ENCODE measurements around the gene CST7.

Gene CST7

DNA sequence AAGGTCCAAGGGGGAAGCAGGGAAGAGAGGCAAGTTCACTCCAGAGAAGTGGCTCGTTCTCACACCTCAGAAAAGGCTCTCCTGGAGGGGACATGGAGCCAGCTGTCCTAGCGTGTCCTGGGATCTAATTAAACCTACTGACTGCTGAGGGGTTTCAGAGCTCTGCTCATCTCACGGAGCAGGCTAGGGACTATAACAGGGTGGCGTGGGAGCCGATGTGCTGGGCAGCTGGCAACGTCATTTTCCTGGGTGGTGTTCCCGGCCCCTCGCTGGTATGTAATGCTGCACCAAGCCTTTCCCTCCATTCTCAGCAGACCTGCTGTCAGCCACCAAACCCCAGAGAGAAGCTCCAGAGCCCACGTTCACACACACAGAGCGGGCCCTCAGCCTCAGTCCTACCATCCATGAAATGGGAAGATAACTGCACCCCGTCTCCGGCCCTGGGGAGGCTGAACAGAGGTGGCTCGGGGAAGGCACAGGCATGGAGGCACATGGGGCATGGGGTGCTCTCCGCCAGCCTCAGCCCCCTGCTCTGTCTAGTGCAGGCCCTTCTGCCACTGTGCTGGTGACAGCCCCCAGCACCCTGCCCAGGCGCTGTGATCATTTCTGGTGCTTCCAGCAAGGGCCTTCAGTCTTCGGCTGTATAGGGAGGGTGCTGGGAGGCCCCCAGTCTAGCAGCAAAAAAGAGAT is 1.9 kb downstream of the CST7 start:
- FAIRE-seq = no peak

- FAIRE-seq = no peak
These were observed 2.5 kb downstream of the CST7 start for GRCh38 chr20:24951536-24952083.

DNA sequence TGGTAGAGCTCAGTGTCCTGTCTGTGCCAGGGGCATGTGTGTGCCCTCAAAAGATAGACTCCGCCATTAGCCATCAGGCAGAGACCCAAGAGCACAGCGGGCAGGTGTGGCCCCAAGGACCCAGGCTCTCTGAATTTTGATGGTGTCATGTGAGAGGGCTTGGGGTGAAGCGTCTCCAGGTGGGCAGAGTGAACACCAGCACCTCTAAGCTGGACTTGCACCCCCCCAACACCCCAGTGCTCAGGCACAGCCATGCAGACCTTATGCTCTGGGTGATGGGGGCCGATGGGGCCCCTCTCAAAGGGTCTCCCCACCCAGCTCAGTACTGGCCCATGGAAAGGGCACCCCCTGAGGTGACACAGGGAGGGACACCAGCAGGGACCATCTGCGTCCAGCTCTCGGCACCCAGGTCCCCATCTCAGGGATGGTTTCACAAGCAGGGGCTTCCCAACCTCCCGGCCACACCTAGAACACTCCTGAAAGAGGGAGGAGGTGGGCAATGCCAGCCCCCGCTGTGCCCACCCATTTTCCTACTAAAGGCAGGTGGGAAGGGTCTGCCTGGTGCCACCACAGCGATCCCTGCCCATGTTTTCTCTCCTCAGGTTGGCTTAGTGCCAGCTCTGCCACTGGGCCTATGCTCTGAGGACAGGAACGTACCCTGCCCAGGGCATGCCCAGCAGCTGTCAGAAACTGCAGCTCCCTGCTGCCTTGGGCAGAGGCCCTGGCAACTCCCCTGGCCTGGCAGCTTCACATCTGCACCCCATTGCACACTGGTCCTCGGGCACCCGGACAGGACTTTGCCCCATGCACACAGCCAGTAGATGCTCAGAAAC is 3.5 kb downstream of the CST7 start:
- FAIRE-seq = no peak

DNA sequence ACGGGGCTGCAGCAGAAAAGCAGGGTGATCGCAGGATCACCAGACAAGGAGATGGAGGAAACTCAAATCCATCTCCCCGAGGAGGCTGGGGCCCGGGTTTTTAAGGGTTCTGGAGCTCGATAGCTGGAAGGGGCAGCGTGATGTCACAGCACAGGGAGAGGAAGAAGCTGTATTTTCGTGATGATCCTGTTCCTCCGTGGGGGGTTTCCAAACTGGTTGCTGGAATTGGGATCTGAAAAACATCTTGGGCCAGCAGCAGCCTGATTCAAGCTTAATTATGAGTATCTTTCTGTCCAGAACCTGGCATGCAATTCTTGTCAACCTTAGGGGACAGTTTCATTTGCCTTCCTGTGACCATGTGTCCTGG is 4.1 kb downstream of the CST7 start:
- no peak for FAIRE-seq

DNA sequence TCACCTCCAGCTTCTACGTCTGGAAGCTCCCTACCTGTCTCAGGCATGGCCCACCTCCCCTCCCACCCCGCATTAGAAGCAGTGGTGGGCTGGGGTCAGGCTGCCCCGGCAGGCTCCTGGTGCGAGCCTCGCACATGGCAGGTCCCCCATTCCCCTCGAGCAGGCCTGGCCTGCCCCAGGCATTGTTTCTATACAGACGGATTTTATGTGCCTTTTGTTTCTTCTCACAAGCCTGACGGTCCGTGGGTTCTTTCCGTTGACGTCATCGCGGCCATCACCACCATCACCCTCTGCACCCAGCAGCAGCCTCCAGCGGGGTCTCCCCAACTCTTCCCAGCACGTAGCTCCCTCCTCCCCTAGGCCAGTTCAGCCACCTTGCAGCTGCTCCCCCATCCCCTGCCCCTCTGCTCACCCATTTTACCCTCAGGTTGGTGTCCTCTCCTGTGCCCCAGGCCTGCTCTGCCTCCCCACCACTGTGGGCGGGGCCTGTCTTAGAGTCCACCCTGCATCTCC is 4.6 kb downstream of the CST7 start:
- no peak for FAIRE-seq

GRCh38 chr20:24954151-24954550 is 5.1 kb downstream of the CST7 start:
- no peak for FAIRE-seq

DNA sequence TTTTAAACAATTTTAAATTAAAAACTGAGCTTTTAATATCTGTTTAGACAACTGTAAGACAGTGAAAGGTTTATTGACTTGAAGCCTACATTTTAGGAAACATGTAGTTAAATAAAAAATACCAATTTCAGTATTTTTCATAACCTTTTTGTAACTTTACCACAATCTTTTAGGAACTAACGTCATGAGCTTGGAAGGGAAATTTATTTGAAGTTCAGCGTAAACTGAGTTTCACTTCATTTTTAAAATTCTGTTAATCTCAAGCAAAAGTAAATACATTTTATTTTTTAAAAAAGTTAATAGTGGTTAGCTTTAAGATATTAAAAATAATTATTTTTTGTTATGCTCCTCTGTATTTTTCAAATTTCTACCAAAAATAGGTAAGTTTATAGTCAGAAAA is 5.5 kb downstream of the CST7 start:
- FAIRE-seq = peak; percentile 65

GRCh38 chr20:24955045-24955444 is 6.0 kb downstream of the CST7 start:
- no peak for FAIRE-seq

GRCh38 chr20:24956001-24956841 is 7.2 kb downstream of the CST7 start:
- no peak for FAIRE-seq

GRCh38 chr20:24957326-24958016 is 8.4 kb downstream of the CST7 start:
- FAIRE-seq = no peak

- no peak for FAIRE-seq
These were observed 9.7 kb downstream of the CST7 start for GRCh38 chr20:24958506-24959385.

DNA sequence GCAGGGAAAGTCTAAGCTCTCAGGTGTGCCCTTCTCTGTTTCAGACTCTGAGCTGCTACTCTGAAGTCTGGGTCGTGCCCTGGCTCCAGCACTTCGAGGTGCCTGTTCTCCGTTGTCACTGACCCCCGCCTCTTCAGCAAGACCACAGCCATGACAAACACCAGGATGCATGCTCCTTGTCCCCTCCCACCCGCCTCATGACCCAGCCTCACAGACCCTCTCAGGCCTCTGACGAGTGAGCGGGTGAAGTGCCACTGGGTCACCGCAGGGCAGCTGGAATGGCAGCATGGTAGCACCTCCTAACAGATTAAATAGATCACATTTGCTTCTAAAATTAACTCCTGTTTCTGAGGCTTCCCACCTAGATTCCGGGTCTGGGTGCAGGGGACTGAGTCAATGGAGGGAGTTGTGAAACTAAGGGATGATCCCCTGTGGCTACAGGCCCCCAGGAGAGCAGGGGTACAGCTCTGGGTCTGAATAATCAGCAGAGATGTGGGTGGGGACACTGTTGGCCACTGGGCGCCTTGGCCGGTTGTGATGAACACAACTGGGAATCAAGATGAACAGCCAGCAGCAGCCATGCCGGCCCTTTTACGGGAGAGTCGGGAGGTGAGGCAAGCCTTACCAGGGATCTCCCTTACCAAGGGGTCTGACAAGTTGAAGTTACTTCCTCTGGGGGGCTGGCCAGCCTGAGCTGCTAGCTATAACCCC is 10.7 kb downstream of the CST7 start:
- no peak for FAIRE-seq

- no peak for FAIRE-seq
These were observed 11.3 kb downstream of the CST7 start for GRCh38 chr20:24960302-24960801.

DNA sequence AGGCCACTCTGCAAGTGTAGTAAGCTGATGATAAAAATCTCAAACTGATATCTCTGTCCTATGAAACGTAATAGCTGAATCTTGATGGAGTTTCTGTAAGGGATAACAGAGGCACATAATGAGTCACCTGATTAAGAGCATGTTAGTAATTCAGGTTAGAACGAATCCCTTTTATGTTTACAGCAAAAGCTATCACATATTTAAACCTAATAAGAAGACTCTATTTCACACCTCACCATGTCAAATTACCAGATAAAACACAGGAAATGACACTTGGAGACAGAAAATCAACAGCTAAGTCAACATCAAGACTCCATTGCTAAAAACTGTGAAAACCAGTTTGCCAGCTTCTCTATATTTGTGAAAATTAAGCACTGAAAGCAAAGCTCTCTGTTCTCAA is 11.8 kb downstream of the CST7 start:
- FAIRE-seq = no peak

DNA sequence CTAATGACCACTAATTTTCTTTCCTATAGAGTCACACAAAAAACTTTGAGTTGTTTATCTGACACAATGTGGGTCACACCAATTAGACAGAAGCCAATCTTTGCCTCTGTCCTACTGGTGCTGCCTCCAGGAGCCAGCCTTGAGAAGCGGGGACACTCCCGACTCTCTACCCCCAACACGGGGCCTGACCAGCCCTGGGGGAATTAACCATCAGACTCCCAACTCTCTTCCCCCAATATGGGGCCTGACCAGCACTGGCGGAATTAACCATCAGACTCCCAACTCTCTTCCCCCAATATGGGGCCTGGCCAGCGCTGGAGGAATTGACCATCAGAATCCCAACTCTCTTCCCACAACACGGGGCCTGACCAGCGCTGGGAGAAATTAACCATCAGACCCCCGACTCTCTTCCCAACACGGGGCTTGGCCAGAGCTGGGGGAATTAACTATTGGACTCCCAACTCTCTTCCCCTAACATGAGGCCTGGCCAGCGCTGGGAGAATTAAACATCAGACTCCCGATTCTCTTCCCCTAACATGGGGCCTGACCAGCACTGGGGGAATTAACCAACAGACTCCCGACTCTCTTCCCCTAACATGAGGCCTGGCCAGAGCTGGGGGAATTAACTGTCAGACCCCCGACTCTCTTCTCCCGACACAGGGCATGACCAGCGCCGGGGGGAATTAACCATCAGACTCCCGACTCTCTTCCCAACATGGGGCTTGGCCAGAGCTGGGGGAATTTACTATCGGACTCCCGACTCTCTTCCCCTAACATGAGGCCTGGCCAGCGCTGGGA is 12.5 kb downstream of the CST7 start:
- FAIRE-seq = no peak

- no peak for FAIRE-seq
These were observed 13.1 kb downstream of the CST7 start for GRCh38 chr20:24962182-24962492.

DNA sequence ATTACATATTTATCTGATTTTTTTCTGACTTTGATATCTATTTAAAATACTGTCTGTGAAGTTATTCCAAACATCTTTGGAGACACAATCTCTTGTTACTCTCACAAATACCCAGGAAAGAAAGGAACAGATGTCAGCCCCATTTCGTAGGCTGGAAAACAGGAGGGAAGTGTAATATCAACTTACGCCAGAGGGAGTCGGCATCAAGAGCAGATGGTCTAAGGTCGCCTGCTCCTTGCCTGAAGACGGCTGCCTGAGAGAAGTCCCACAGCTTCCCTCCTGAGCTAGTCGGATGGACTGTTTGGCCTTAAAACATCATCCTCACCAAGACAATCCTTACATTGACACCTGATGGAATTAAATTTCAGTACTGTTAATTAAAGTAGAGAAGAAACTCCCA is 13.4 kb downstream of the CST7 start:
- FAIRE-seq = no peak

DNA sequence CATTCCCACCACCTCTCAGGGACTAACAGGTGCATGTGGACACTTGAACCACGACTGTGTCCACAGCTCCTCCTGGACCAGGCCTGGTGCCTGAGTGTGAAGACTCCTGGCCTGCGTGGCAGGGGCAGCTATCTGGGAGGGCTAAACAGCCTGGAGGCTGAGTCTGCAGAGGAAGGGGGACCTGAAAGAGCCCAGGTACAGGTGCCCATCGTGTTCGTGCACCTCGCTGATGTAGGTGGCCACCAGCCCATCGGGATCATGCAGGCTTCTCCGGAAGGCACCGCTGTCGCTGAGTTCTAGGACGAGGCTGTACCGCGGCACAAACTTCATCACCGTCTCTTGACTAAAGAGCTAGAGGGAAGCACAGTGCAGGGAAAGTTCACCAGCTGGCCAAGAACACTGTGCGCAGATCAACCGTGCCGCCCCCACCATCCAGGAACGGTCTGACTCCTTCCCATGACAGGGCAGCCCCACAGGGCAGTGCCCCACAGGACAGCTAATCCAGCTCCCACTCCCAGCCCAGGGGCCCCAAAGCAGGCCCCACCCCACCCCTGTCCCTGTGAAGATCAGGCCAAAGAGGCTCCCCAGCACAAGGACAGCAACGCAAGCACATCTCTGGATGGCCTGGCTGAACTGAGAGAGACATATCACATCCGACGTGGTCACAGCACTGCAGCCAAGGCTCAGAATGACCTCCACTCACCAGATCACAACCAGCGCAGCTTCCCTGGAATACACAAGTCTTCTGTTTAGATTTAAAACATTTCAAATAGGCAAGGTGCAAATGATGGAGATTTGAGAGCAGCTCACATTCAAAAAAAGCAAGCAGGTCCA is 14.8 kb downstream of the CST7 start:
- FAIRE-seq = no peak

GRCh38 chr20:24964506-24964840 is 15.4 kb downstream of the CST7 start:
- no peak for FAIRE-seq
